Anterior cingulate cortex (tissue), 58 donors: Measurements from ENCODE around the gene NAIF1.
"Not testable (repeated sequence)": the region's sequence is repeated elsewhere in the genome, so short reads cannot be mapped to it uniquely, and the experiment has no call there.

ENCODE experiments used
- DNase-seq, 58 donors: peaks; one replicate each; lab custom pipeline; 2025; lab: John Stamatoyannopoulos, UW

The NAIF1 gene

GRCh38 chr9:128040783-128041182 lies 26.3 kb downstream of the NAIF1 start:
- DNase-seq: not testable (repeated sequence)

GRCh38 chr9:128036522-128036921 lies 30.6 kb downstream of the NAIF1 start:
- DNase-seq: not testable (repeated sequence)

GRCh38 chr9:128034821-128035652 lies 32.1 kb downstream of the NAIF1 start:
- peak in 53 of 58 donors; percentile 7 to 87 (median 41) for DNase-seq

- DNase-seq: no peak
Measured at GRCh38 chr9:128033609-128034008, 33.5 kb downstream of the NAIF1 start.

- no peak for DNase-seq
Measured at GRCh38 chr9:128027705-128028104, 39.4 kb downstream of the NAIF1 start.

- peak in 2 of 58 donors; percentile 8 to 10 for DNase-seq
Measured at GRCh38 chr9:128026773-128027541, 40.2 kb downstream of the NAIF1 start.

- no peak for DNase-seq
Measured at GRCh38 chr9:128026255-128026772, 40.8 kb downstream of the NAIF1 start.

GRCh38 chr9:128025736-128026135 lies 41.4 kb downstream of the NAIF1 start:
- no peak for DNase-seq

GRCh38 chr9:128024761-128025308 lies 42.3 kb downstream of the NAIF1 start:
- no peak for DNase-seq

- DNase-seq: not testable (repeated sequence)
Measured at GRCh38 chr9:128023671-128024070, 43.4 kb downstream of the NAIF1 start.

GRCh38 chr9:128022886-128023285 lies 44.2 kb downstream of the NAIF1 start:
- DNase-seq: no peak

- no peak for DNase-seq
Measured at GRCh38 chr9:128021098-128021497, 46.0 kb downstream of the NAIF1 start.

- DNase-seq: no peak
Measured at GRCh38 chr9:128020692-128021091, 46.4 kb downstream of the NAIF1 start.

- no peak for DNase-seq
Measured at GRCh38 chr9:128015696-128016095, 51.4 kb downstream of the NAIF1 start.
